Suprapubic skin (tissue), 4 donors: ENCODE data around the gene ZNF592.

Experiments
- EP300 ChIP-seq: sonication (generic); formaldehyde crosslinking; IDR thresholded peaks from one replicate; pipeline ENCODE4 v1.6.1; 2017; ENCODE audit warnings: antibody characterized with exemption
- POLR2A ChIP-seq, 2 donors: fragments of 450-650 bp; IDR thresholded peaks; one replicate each; pipeline ENCODE4 v1.6.1; 2017; ENCODE audit warnings: antibody characterized with exemption in 2 of 2, mild to moderate bottlenecking in 2 of 2, moderate library complexity in 2 of 2
- POLR2AphosphoS5 ChIP-seq, 3 donors: sonication (generic); formaldehyde crosslinking; IDR thresholded peaks; one replicate each; pipeline ENCODE4 v1.6.1; 2017; ENCODE audit warnings: antibody characterized with exemption in 3 of 3
- TF ChIP-seq, protein P1 (sequence below), 2 donors: fragments of 200-600 bp in 1 of 2; fragments of 450-650 bp in 1 of 2; sonication (generic) in 1 of 2; IDR thresholded peaks; one replicate each; pipeline ENCODE4 v1.5.1; 2016 to 2019; ENCODE audit warnings: antibody characterized with exemption in 2 of 2, mild to moderate bottlenecking in 1 of 2, moderate library complexity in 1 of 2

DNA sequence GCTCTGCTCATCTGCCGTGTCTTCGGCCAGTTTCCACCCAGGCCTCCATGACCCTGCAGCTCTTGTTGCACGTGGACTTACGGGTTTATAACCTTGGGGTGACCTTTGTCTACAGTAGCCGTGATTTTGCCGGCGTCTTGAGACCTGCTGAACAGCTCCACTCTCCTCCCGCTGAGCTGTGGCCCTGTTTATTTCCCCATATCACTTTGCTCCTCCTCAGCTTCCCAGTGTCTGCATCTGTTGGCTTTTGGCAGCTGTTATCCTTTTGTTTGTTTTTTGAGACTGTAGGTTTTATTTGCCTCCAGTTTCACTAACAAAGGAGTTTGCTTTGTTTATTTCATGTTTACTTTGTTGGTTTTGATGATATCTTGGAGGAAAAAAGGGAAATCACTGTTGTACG, 106.7 kb downstream of the ZNF592 start:
- TF ChIP-seq POLR2A (IDR thresholded peaks at IDR 0.05) (no peak), EP300 (no peak), POLR2AphosphoS5 (IDR thresholded peaks at IDR 0.05) (no peak)
- TF ChIP-seq, protein P1, sequence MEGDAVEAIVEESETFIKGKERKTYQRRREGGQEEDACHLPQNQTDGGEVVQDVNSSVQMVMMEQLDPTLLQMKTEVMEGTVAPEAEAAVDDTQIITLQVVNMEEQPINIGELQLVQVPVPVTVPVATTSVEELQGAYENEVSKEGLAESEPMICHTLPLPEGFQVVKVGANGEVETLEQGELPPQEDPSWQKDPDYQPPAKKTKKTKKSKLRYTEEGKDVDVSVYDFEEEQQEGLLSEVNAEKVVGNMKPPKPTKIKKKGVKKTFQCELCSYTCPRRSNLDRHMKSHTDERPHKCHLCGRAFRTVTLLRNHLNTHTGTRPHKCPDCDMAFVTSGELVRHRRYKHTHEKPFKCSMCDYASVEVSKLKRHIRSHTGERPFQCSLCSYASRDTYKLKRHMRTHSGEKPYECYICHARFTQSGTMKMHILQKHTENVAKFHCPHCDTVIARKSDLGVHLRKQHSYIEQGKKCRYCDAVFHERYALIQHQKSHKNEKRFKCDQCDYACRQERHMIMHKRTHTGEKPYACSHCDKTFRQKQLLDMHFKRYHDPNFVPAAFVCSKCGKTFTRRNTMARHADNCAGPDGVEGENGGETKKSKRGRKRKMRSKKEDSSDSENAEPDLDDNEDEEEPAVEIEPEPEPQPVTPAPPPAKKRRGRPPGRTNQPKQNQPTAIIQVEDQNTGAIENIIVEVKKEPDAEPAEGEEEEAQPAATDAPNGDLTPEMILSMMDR (IDR thresholded peaks at IDR 0.05): no peak
